Activated CD8-positive, alpha-beta memory T cell treated with anti-CD3 and anti-CD28 coated beads, Interleukin-2, amount 50 U/mL, for 1 hour (primary cell): ENCODE data around the gene RYR2.

Experiments
- DNase-seq: peaks from one replicate; pipeline ENCODE4 v3.0.0-alpha.2; 2020; ENCODE audit errors: extremely low read depth

RYR2 gene

GRCh38 chr1:237197470-237198425 is 155.8 kb downstream of the RYR2 start:
- no peak for DNase-seq

GRCh38 chr1:237199026-237199425 is 157.0 kb downstream of the RYR2 start:
- no peak for DNase-seq

GRCh38 chr1:237201155-237201554 is 159.2 kb downstream of the RYR2 start:
- DNase-seq: no peak

- DNase-seq: no peak
Measured at GRCh38 chr1:237204841-237205240, 162.9 kb downstream of the RYR2 start.

- no peak for DNase-seq
Measured at GRCh38 chr1:237205400-237206064, 163.5 kb downstream of the RYR2 start.

- no peak for DNase-seq
Measured at GRCh38 chr1:237206065-237206414, 164.1 kb downstream of the RYR2 start.

- no peak for DNase-seq
Measured at GRCh38 chr1:237211031-237211430, 169.0 kb downstream of the RYR2 start.

GRCh38 chr1:237211540-237211939 is 169.6 kb downstream of the RYR2 start:
- DNase-seq: no peak

- no peak for DNase-seq
Measured at GRCh38 chr1:237219751-237220642, 178.0 kb downstream of the RYR2 start.

GRCh38 chr1:237223419-237223818 is 181.4 kb downstream of the RYR2 start:
- DNase-seq: no peak

- DNase-seq: no peak
Measured at GRCh38 chr1:237226177-237226944, 184.4 kb downstream of the RYR2 start.

- no peak for DNase-seq
Measured at GRCh38 chr1:237227476-237227875, 185.5 kb downstream of the RYR2 start.

- DNase-seq: no peak
Measured at GRCh38 chr1:237228421-237228820, 186.4 kb downstream of the RYR2 start.

- no peak for DNase-seq
Measured at GRCh38 chr1:237229333-237229732, 187.3 kb downstream of the RYR2 start.

GRCh38 chr1:237232501-237232900 is 190.5 kb downstream of the RYR2 start:
- DNase-seq: no peak

- no peak for DNase-seq
Measured at GRCh38 chr1:237235091-237235490, 193.1 kb downstream of the RYR2 start.

- no peak for DNase-seq
Measured at GRCh38 chr1:237237721-237238120, 195.7 kb downstream of the RYR2 start.

GRCh38 chr1:237239248-237239647 is 197.3 kb downstream of the RYR2 start:
- no peak for DNase-seq

- no peak for DNase-seq
Measured at GRCh38 chr1:237241038-237241437, 199.1 kb downstream of the RYR2 start.

- no peak for DNase-seq
Measured at GRCh38 chr1:237244778-237245177, 202.8 kb downstream of the RYR2 start.

- DNase-seq: no peak
Measured at GRCh38 chr1:237247442-237247841, 205.5 kb downstream of the RYR2 start.
